Measurements from ENCODE around the gene GPR25.

Gene GPR25, protein sequence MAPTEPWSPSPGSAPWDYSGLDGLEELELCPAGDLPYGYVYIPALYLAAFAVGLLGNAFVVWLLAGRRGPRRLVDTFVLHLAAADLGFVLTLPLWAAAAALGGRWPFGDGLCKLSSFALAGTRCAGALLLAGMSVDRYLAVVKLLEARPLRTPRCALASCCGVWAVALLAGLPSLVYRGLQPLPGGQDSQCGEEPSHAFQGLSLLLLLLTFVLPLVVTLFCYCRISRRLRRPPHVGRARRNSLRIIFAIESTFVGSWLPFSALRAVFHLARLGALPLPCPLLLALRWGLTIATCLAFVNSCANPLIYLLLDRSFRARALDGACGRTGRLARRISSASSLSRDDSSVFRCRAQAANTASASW

DNA sequence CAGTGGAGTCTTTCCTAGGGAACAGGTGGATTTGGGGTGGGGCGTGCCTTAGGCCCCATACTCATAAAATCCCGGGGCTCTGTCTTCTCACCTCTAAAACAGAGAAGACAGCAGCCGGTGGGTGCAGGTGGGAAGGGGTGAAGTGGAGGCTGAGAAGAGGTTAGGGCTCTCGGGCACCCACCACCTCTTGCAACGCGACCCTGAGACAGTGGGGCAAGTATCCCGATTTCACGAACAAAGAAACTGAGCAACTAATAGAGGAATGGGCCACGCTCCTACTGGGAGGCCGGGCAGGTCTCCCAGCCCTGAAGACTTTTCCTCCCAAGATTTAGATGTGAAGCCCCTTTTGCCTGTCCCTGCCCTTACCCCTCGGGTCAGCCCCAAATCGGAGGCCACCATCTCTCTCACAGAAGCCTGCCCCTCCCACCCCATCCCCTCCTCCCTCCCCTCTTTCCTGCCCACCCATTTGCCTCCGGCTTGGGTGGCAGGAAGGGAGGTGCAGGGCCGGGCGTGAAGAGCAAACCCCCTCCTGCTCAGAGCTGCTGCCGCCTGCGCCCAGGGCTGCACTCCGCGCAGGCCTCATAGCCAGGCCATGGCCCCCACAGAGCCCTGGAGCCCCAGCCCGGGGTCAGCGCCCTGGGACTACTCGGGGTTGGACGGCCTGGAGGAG, at the start of gene GPR25:
GPR25 (plus strand) TSS at position 536 of the 670 bp plus-strand sequence; CDS start at position 593, 57 bp downstream.
- DNase-seq (ENCODE audit: low read depth): no peak

GRCh38 chr1:200831091-200831490, 41.7 kb upstream of the GPR25 start:
- no peak for DNase-seq (ENCODE audit: low read depth)

DNA sequence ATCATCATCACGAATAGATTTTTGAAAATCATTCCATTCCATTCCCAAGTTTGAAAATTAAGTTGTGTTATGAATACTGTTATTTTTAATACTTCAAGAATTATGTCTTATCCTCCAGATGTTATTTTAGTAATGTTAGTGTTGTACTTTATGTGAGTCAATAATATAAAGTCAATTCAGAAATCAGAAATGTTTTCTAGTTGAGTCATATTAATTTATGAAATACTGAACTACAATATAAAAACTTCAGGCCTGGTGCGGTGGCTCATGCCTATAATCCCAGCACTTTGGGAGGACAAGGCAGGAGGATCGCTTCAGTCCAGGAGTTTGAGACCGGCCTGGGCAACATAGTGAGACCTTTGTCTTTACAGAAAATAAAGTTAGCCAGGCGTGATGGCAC, 38.4 kb upstream of the GPR25 start:
- no peak for DNase-seq (ENCODE audit: low read depth)

GRCh38 chr1:200836213-200836612, 36.6 kb upstream of the GPR25 start:
- DNase-seq (ENCODE audit: low read depth): no peak

DNA sequence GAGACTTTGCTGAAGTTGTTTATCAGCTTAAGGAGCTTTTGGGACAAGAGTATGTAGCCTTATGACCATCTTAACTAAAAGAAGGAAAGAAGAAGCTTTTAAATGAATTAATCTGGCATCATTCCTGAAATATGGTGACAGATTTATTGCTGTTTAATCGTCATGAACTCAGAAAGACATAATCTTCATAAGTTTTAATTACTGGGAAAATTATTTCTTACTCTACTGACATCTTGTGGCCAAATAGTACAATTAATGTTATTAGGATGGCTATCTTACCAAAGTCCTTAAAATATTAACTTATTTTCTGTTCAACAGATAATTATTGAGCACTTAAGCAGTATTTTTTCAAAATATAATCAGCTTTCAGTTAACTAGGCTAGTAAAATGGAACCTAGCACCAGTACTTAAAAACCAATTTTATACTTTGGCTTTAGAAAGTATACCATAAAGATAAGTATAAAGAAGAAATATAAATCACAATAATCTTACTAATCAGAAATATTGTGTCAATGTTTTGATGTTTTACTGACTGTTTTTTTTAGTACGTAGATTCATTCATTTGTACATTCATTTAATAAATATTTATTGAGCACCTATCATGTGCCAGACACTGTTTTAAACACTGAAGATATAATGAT, 34.7 kb upstream of the GPR25 start:
- DNase-seq (ENCODE audit: low read depth): no peak

- DNase-seq (ENCODE audit: low read depth): no peak
Observed at GRCh38 chr1:200838676-200839445, 33.9 kb upstream of the GPR25 start.

GRCh38 chr1:200845360-200845759, 27.4 kb upstream of the GPR25 start:
- DNase-seq (ENCODE audit: low read depth): no peak

- no peak for DNase-seq (ENCODE audit: low read depth)
Observed at GRCh38 chr1:200846398-200846797, 26.4 kb upstream of the GPR25 start.

- no peak for DNase-seq (ENCODE audit: low read depth)
Observed at GRCh38 chr1:200849430-200849829, 23.4 kb upstream of the GPR25 start.

- DNase-seq (ENCODE audit: low read depth): no peak
Observed at GRCh38 chr1:200850554-200850953, 22.2 kb upstream of the GPR25 start.

DNA sequence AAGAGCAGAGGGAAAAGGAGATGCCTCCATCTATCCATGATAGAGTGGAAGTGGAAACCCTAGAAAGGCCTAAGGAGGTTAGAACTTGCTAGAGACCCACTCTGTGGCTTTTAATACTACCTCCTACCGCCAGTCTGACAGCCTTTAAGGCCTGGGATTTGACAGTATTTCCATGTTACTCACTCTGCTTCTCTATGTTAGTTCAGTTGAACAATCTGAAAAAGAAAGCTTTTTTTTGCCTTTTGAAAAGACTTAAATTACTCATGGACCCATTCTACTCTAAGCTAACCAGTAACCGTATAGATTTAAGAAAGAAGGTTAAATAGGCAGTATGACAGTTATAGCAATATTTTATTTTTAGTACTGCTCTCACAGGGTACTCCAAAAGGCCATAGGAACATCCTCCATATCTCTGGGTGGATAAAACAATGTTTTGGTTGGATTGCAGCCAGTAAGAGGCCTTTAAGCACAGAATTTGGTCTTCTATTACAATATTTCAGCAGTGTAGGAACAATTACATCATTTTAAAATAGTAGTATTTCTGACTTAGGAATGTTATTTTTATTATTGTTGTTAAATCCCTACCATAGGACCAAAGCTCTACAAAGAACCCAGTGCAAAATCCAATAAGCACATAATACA, 15.9 kb upstream of the GPR25 start:
- DNase-seq (ENCODE audit: low read depth): no peak

DNA sequence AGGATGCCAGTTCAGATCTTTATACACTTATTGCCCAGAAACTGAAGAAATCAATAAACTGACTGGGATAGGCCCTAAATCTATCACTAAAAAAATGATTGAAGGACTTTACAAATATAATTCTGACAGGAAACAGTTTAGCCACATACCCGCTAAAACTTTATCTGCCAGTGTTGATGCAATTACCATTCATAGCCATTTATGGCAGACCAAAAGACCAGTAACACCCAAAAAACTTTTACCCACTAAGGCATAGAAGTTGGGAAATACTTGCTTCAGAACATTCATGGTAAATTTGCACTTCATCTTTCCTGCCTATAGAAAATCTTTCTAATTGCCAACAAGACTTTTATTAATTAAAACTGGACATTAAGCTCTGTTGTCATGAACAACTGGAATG, 15.0 kb upstream of the GPR25 start:
- no peak for DNase-seq (ENCODE audit: low read depth)

DNA sequence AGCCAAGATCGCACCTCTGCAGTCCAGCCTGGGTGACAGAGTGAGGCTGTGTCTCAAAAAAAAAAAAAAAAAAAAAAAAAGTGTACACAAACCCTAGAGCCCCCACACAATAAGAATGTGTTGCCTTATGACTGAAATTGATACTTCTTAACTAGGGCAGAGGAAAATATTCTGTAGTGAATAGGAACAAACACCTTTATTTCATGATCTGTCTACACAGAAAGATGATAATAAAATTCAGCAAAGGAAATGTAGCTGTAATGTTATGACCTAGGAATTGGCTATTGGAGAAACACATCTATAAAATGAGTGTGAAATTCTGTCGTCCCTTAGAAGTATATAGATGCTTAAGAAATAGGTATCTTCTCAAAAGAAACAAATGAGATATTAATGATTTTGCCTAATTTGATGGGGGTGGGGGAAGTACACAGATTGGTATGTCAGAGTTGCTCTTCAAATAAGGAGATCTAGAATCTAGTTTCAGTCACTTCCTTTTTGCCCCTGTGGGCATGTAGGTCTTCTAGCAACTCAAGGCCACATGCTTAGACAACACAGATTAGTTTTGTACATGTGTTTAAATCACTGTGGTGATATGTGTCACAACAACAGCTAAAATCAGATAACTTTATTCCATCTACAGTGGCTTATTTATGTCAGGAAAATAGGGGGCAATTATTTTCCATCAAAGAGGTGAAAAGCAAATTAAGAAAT, 10.7 kb upstream of the GPR25 start:
- no peak for DNase-seq (ENCODE audit: low read depth)

GRCh38 chr1:200862713-200863415, 9.9 kb upstream of the GPR25 start:
- DNase-seq (ENCODE audit: low read depth): no peak

DNA sequence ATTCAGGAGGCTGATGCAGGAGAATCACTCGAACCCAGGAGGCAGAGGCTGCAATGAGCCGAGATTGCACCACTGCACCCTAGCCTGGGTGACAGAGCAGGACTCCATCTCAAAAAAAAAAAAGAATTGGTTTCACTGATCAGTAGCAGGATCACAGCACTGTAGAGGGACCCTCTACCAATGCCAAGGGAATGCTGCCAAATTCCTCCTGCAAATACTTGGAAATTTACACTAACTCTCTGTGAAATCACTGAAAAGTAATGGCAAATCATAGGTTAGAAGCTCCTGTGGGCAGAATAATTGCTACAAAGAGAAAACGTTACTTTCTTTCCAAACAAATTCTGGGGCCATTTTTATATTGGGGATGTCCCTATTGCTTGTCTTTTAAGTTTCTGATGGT, 6.7 kb upstream of the GPR25 start:
- DNase-seq (ENCODE audit: low read depth): no peak

DNA sequence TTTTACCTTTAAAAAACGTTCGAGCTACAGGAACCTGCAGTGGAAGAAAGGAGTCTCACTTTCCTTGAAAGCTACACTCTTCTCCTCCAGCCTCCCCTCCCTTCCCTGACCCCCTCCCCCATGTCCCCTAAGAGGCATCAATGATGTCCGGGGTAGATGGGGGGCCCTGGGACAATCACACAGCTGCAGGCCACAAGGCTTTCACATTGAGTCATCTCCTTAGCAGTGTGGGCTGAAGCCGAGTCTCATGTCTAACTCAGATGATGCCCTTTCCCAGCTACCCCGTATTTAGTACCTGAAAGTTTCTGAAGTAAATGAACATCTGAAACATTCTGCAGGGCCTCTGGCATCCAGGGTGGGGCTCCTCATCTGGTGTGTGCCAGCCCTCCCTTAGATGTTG, 6.3 kb upstream of the GPR25 start:
- DNase-seq (ENCODE audit: low read depth): no peak

DNA sequence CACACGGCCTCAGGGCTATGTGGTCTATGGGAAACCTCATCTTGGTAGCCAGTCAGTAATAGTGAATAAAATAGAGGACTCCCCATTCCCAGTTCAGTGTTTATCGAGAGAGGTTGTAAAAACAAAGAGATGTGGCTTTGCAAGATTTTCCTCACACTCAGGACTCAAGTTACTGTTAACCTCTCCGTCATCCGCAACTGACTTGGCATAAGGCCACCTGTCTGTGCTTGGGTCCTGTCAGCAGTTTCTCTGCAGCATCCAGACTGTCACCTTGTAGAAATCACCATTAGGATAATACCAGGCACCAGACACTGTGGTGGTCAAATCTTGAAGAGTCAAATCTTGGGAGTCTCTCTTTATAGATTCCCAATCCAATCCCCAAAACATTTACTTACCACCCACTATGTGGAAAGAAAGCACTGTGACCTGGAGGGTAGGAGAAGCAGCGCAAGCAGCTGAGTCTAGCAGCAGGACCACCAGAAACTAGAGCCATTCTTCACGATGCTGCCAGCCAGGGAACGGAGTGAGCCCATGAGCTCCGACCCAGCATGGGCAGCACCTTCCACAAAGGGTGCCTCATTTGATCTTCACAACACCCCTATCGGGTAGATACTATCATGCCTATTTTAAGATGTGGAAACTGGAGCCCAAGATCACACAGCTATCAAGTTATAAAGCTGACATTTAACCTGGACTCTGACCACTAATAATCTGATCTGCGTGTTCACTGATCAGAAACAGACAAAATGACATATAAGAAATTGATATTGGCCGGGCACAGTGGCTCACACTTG, 5.6 kb upstream of the GPR25 start:
- no peak for DNase-seq (ENCODE audit: low read depth)

- DNase-seq (ENCODE audit: low read depth): no peak
Observed at GRCh38 chr1:200869376-200869752, 3.4 kb upstream of the GPR25 start.

- no peak for DNase-seq (ENCODE audit: low read depth)
Observed at GRCh38 chr1:200869753-200870391, 2.9 kb upstream of the GPR25 start.
